Brain microvascular endothelial cell (primary cell): ENCODE results near the gene PLD5.
"Not testable (repeated sequence)": the region's sequence is repeated elsewhere in the genome, so short reads cannot be mapped to it uniquely, and the experiment has no call there.

Experiments
- DNase-seq: peaks from one replicate; pipeline ENCODE4 v3.0.0-alpha.2; 2020
- H3K27ac ChIP-seq: fragments of 250-450 bp; sonication (Bioruptor Pico); 2 replicates; pipeline ENCODE4 v1.5.1; 2020; ENCODE audit warnings: mild to moderate bottlenecking, moderate library complexity
- H3K27me3 ChIP-seq: fragments of 250-450 bp; sonication (Bioruptor Pico); replicated peaks from 2 replicates; pipeline ENCODE4 v1.5.1; 2020; ENCODE audit warnings: mild to moderate bottlenecking
- H3K36me3 ChIP-seq: fragments of 250-450 bp; sonication (Bioruptor Pico); replicated peaks from 2 replicates; pipeline ENCODE4 v1.5.1; 2020; ENCODE audit warnings: mild to moderate bottlenecking
- H3K4me3 ChIP-seq: 2 replicates; pipeline ENCODE4 v1.5.1; 2011; ENCODE audit warnings: low read depth, mild to moderate bottlenecking, control low read depth, low read length, moderate library complexity
- in situ Hi-C: cut with HindIII; loops from 2 replicates; pipeline ENCODE4 v1.10.0; 2017; ENCODE audit warnings: low sequenced_read_pairs, low pct_ligation_motif_present
- TF ChIP-seq, protein P1 (sequence below): IDR thresholded peaks from 2 replicates; pipeline ENCODE4 v1.5.1; 2011; ENCODE audit warnings: low read depth, mild to moderate bottlenecking, moderate library complexity, low read length, control low read depth, inconsistent platforms; ENCODE audit errors: missing control alignments

Gene PLD5

DNA sequence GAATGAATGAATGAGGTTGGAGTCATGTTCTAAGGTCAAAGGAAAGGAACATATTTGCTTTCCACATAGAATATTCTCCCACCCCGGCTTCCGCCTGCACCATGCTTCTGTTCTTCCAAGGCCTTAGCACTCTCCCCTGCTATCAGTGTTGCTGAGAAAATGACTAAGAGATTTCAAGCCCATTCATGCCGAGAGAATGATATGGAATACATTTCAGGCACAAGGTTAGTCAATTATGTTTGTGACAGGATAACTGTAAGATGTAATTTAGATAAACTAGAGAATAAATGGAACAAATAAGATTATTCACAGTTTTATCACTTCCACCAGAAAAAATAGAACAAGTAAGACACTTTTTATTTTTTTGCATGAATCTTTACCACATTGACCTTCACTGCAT lies 122.6 kb downstream of the PLD5 start:
- Histone ChIP-seq H3K27ac (no peak overlapping the region), H3K27me3 (no peaks in the 10 kb centered on the region), H3K4me3 (no peak overlapping the region), H3K36me3 (no peaks in the 10 kb centered on the region)
- DNase-seq: no peak
- in situ Hi-C loops: no loop called here
- TF ChIP-seq, protein P1, sequence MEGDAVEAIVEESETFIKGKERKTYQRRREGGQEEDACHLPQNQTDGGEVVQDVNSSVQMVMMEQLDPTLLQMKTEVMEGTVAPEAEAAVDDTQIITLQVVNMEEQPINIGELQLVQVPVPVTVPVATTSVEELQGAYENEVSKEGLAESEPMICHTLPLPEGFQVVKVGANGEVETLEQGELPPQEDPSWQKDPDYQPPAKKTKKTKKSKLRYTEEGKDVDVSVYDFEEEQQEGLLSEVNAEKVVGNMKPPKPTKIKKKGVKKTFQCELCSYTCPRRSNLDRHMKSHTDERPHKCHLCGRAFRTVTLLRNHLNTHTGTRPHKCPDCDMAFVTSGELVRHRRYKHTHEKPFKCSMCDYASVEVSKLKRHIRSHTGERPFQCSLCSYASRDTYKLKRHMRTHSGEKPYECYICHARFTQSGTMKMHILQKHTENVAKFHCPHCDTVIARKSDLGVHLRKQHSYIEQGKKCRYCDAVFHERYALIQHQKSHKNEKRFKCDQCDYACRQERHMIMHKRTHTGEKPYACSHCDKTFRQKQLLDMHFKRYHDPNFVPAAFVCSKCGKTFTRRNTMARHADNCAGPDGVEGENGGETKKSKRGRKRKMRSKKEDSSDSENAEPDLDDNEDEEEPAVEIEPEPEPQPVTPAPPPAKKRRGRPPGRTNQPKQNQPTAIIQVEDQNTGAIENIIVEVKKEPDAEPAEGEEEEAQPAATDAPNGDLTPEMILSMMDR: no peak

DNA sequence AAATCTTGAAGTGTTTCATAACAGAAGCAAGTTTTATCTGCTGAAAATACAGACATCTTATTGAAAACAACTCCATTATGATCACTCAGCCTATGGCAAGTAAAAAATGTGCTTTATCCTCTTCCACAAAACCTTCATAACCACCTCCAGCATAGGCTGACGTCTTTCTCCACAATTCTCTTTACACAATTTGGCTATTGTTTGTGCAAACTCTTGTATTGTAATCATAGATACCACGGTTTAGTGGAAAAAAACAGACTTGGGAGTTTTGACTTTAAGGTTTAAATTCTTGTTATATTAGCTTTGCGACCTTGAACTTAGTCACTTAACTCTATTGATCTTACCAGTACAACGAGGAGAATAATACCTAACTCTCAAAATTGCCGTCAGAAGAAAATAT lies 126.1 kb downstream of the PLD5 start:
- in situ Hi-C loops: no loop called here
- no peak overlapping the region for H3K27ac ChIP-seq

DNA sequence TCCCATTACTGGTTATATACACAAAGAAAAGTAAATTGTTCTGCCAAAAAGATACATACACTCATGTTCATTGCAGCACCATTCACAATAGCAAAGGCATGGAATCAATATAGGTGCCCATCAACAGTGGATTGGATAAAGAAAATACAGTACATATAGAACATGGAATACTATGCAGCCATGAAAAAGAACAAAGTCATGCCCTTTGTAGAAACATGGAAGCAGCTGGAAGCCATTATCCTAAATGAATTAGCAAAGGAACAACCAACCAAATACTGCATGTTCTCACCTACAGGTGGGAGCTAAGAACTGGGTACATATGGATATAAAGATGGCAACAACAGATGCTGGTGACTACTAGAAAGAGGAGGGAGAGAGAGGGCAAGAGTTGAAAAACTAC lies 132.6 kb downstream of the PLD5 start:
- no peak overlapping the region for H3K4me3 ChIP-seq
- DNase-seq: no peak
- no peaks in the 10 kb centered on the region for H3K27me3 ChIP-seq
- no peak overlapping the region for H3K27ac ChIP-seq
- in situ Hi-C loops: no loop called here
- H3K36me3 ChIP-seq: no peaks in the 10 kb centered on the region
- TF ChIP-seq, protein P1: no peak

More for the DNA sequence above, 126.1 kb downstream of the PLD5 start:
- H3K36me3 ChIP-seq: no peaks in the 10 kb centered on the region
- H3K27me3 ChIP-seq: no peaks in the 10 kb centered on the region
- TF ChIP-seq, protein P1: no peak
- no peak overlapping the region for H3K4me3 ChIP-seq
- no peak for DNase-seq

DNA sequence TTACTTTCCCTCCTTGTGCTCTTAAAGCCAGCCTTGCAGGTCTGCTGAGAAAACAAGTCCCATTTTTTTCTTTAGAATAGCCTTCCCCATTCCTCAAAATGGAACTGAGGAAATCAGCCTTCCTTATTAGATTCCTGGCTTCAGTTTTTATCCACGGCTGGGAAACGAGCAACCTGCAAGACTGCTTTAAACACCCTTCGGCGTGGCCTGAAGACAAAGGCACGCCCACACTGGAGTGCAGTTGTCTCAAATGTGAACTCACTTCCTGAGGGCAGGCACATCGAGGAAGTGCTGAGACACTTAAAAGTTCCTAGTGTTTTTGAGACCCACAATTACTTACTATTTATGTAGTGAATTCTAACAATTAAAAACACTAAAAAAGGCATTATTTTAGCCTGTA lies 148.4 kb downstream of the PLD5 start:
- in situ Hi-C loops, DNase-seq, H3K27me3 ChIP-seq, H3K27ac ChIP-seq, H3K4me3 ChIP-seq, H3K36me3 ChIP-seq: not testable (repeated sequence)

DNA sequence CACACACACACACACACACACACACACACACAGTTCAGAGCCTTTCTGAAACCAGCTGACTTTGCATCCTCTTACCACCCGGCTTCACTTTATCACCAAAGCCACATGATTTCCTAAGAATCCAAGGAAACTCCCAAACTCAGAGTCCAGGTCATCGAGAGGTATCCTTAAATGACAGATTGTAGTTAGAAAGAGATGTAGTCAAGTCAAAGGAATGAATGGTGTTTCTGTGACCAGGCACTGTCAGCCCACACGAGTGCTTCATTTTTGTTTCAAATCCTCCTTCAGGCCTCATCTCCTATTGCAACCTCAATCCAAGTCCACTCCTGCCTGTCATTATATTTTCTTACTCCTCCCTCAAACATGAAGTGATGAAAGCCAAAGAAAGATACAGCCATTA lies 174.1 kb downstream of the PLD5 start:
- H3K27me3 ChIP-seq, H3K4me3 ChIP-seq, H3K36me3 ChIP-seq, H3K27ac ChIP-seq, DNase-seq, in situ Hi-C loops: not testable (repeated sequence)

DNA sequence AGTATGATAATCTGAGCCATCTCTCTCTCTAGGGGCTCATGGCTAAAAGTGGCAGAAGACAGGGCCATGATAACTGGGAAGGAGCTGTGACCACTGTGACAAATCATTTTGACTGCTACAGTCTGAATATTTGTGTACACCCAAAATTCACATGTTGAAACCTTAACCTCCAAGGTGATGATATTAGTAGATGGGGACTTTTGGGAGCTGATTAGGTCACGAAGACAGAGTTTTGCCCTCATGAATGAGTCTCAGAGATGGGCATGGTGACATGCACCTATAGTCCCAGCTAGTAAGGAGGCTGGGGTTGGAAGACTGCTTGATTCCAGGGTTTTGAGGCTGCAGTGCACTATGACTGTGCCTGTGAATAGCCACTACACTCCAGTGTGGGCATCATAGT lies 174.9 kb downstream of the PLD5 start:
- TF ChIP-seq, protein P1: no peak
- Histone ChIP-seq H3K27ac (no peak overlapping the region), H3K27me3 (no peaks in the 10 kb centered on the region), H3K4me3 (no peak overlapping the region), H3K36me3 (no peaks in the 10 kb centered on the region)
- in situ Hi-C loops: no loop called here
- no peak for DNase-seq

DNA sequence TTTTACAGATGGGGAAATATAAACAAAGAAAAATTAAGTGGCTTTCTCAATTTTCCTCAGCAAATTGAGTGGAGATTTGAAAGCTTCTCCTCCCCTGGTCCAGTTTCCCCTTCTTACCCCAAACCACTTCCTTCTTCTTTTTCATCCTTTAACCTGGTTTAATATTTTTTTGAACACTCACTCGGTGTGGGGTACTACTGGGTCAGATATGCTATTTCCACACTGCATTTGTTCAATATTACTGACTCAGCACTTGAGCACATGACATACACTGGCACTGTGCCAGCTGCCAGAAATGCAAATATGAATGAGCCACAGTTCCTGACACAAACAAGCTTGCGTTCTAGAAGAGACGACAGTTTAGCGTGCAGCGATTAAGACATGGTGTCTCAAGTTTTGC lies 193.6 kb downstream of the PLD5 start:
- H3K27ac ChIP-seq, H3K27me3 ChIP-seq, H3K4me3 ChIP-seq, in situ Hi-C loops, DNase-seq, H3K36me3 ChIP-seq: not testable (repeated sequence)

DNA sequence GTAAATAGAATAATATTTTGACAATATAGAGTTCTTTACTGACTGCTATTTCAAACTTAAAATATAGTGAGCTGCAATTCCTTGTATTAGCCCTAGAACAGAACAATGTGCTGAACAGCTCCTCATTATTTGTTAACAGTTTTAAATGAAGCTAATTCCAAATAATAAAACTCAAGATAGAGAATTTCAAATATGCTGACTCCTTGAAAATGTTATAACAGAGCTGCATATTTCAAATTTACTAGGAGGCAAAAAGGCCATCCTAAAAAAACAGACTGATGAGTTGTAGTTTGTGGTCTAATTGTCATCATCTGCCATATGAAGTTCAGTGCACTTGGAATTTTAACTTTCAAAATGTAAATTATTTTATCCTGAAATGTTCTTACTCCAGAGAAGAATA lies 197.1 kb downstream of the PLD5 start:
- in situ Hi-C loops: not testable (repeated sequence)

DNA sequence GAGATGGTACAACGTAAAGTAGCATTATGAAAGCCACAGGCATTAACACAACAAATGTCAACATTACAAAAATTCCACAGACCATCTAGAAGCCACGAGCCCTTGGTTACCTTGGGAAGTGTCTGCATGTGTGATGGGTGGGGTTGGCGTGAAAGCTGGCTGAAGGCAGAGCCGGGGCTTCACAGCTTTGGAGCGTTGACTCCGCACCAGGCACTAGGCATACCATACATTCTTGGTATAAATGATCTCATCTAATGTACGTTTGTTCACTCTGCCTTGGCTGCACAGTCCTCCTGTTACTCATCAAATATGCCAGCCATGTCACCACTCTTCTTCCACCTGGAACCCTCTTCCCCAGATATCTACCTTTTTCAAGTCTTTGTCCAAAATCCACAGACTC lies 202.5 kb downstream of the PLD5 start:
- peak; percentile 18 for DNase-seq
- H3K36me3 ChIP-seq, H3K27me3 ChIP-seq, H3K27ac ChIP-seq, H3K4me3 ChIP-seq, in situ Hi-C loops: not testable (repeated sequence)

More for the DNA sequence above, 197.1 kb downstream of the PLD5 start:
- H3K36me3 ChIP-seq, H3K27ac ChIP-seq, H3K4me3 ChIP-seq, H3K27me3 ChIP-seq, DNase-seq: not testable (repeated sequence)
